Thyroid gland (tissue), 4 donors: ENCODE measurements around the gene POLE2. TPM values are rescaled to one million over a fixed set of nuclear protein-coding genes. Genes with fewer than 3 reads are reported as not detected.
"Not testable (repeated sequence)": the region's sequence is repeated elsewhere in the genome, so short reads cannot be mapped to it uniquely, and the experiment has no call there.

Source experiments
- DNase-seq, 2 donors: peaks; one replicate each; pipeline ENCODE4 v3.0.0-alpha.2; 2019
- H3K27ac ChIP-seq, 3 donors: fragments of 200-600 bp; sonication (generic); 1 replicate in 2 of 3; 2 replicates in 1 of 3; pipeline ENCODE4 v1.5.1; 2016 to 2019; ENCODE audit warnings: mild to moderate bottlenecking in 1 of 3, moderate library complexity in 1 of 3
- H3K27me3 ChIP-seq: fragments of 200-600 bp; sonication (generic); one replicate; pipeline ENCODE4 v1.5.1; 2019
- H3K36me3 ChIP-seq, 2 donors: fragments of 200-600 bp; sonication (generic); one replicate each; pipeline ENCODE4 v1.5.1; 2016 to 2019
- H3K4me1 ChIP-seq, 2 donors: fragments of 200-600 bp; sonication (generic); one replicate each; pipeline ENCODE4 v1.5.1; 2017 to 2019
- H3K4me3 ChIP-seq, 3 donors: fragments of 200-600 bp; sonication (generic); replicated peaks in 1 of 3; 1 replicate in 2 of 3; 2 replicates in 1 of 3; pipeline ENCODE4 v1.5.1; 2016; ENCODE audit warnings: mild to moderate bottlenecking in 1 of 3
- H3K9me3 ChIP-seq: fragments of 200-600 bp; sonication (generic); one replicate; pipeline ENCODE4 v1.5.1; 2017
- POLR2A ChIP-seq, 2 donors: fragments of 450-650 bp; IDR thresholded peaks; one replicate each; pipeline ENCODE4 v1.6.1; 2017; ENCODE audit warnings: antibody characterized with exemption in 2 of 2, mild to moderate bottlenecking in 2 of 2, moderate library complexity in 1 of 2
- WGBS, 2 donors: methylation state at CpG; one replicate each; pipeline ENCODE4 v1.1.5; 2017; 5-methylcytosine and 5-hydroxymethylcytosine counted together
- intact Hi-C: fragments of 100-400 bp; cut with DNase I; formaldehyde crosslinking; loops from one replicate; pipeline ENCODE4 v1.15.1; 2023
- total RNA-seq, 4 donors: library from RNA; depleted of rRNA; stranded (reverse); fragments of >200 nt; gene quantifications; one replicate each; pipeline ENCODE4 v1.2.3, GENCODE V29; 2016
- TF ChIP-seq, protein P1 (sequence below), 6 experiments: fragments of 200-600 bp in 3 of 6; fragments of 450-650 bp in 3 of 6; sonication (generic) in 3 of 6; IDR thresholded peaks; one replicate each; pipeline ENCODE4 v1.5.1; 2016 to 2019; ENCODE audit warnings: antibody characterized with exemption in 6 of 6, mild to moderate bottlenecking in 2 of 6, inconsistent platforms in 1 of 6, moderate library complexity in 1 of 6

Gene POLE2
- total RNA-seq, 4 donors from 2014 or later, result 0.33 to 3.1 (median 2.2) TPM

DNA sequence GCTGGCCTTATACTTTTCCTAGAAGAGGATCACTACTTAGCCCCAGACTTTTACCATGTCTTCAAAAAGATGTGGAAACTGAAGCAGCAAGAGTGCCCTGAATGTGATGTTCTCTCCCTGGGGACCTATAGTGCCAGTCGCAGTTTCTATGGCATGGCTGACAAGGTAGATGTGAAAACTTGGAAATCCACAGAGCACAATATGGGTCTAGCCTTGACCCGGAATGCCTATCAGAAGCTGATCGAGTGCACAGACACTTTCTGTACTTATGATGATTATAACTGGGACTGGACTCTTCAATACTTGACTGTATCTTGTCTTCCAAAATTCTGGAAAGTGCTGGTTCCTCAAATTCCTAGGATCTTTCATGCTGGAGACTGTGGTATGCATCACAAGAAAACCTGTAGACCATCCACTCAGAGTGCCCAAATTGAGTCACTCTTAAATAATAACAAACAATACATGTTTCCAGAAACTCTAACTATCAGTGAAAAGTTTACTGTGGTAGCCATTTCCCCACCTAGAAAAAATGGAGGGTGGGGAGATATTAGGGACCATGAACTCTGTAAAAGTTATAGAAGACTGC, 65.9 kb downstream of the POLE2 start:
- 68 to 74% methylated on average over 3 of the region's 3 CpGs for WGBS, 2 donors
- Histone ChIP-seq H3K4me3 (peak overlapping the region in 1 of 3 donors; percentile 67), H3K9me3 (no peaks in the 10 kb centered on the region), H3K4me1 (peaks cover 28 to 35% of the 10 kb centered on the region in 2 donors), H3K27me3 (no peaks in the 10 kb centered on the region), H3K27ac (peak overlapping the region in 1 of 3 donors; percentile 18), H3K36me3 (peaks cover 6 to 16% of the 10 kb centered on the region in 2 donors)
- no peak for DNase-seq
- TF ChIP-seq, protein P1, sequence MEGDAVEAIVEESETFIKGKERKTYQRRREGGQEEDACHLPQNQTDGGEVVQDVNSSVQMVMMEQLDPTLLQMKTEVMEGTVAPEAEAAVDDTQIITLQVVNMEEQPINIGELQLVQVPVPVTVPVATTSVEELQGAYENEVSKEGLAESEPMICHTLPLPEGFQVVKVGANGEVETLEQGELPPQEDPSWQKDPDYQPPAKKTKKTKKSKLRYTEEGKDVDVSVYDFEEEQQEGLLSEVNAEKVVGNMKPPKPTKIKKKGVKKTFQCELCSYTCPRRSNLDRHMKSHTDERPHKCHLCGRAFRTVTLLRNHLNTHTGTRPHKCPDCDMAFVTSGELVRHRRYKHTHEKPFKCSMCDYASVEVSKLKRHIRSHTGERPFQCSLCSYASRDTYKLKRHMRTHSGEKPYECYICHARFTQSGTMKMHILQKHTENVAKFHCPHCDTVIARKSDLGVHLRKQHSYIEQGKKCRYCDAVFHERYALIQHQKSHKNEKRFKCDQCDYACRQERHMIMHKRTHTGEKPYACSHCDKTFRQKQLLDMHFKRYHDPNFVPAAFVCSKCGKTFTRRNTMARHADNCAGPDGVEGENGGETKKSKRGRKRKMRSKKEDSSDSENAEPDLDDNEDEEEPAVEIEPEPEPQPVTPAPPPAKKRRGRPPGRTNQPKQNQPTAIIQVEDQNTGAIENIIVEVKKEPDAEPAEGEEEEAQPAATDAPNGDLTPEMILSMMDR (IDR thresholded peaks at IDR 0.05), result no peak
- TF ChIP-seq POLR2A (IDR thresholded peaks at IDR 0.05), result no peak
- intact Hi-C loops, result no loop called here

DNA sequence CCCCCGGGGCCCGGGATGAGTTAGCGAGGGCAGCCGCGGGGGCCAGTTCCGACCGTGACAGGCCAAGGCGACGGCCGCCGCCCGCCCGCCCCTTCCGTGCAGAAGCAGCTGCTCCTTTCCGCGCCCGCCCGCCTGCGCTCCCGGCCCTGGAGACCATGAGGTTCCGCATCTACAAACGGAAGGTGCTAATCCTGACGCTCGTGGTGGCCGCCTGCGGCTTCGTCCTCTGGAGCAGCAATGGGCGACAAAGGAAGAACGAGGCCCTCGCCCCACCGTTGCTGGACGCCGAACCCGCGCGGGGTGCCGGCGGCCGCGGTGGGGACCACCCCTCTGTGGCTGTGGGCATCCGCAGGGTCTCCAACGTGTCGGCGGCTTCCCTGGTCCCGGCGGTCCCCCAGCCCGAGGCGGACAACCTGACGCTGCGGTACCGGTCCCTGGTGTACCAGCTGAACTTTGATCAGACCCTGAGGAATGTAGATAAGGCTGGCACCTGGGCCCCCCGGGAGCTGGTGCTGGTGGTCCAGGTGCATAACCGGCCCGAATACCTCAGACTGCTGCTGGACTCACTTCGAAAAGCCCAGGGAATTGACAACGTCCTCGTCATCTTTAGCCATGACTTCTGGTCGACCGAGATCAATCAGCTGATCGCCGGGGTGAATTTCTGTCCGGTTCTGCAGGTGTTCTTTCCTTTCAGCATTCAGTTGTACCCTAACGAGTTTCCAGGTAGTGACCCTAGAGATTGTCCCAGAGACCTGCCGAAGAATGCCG, 66.7 kb downstream of the POLE2 start:
- intact Hi-C loops, result no loop called here
- Histone ChIP-seq H3K27ac (peak overlapping the region; percentile 68 to 86 (median 77)), H3K9me3 (no peaks in the 10 kb centered on the region), H3K36me3 (peaks cover 6 to 16% of the 10 kb centered on the region in 2 donors), H3K4me3 (peak overlapping the region; percentile 57 to 70 (median 67)), H3K27me3 (no peaks in the 10 kb centered on the region), H3K4me1 (peaks cover 28 to 35% of the 10 kb centered on the region in 2 donors)
- DNase-seq, result peak; percentile 66 to 67
- 5 to 12% methylated on average over 9 to 26 of the region's 65 CpGs for WGBS, 2 donors
- TF ChIP-seq, protein P1 (IDR thresholded peaks at IDR 0.05), result no peak
- TF ChIP-seq POLR2A (IDR thresholded peaks at IDR 0.05), result no peak

DNA sequence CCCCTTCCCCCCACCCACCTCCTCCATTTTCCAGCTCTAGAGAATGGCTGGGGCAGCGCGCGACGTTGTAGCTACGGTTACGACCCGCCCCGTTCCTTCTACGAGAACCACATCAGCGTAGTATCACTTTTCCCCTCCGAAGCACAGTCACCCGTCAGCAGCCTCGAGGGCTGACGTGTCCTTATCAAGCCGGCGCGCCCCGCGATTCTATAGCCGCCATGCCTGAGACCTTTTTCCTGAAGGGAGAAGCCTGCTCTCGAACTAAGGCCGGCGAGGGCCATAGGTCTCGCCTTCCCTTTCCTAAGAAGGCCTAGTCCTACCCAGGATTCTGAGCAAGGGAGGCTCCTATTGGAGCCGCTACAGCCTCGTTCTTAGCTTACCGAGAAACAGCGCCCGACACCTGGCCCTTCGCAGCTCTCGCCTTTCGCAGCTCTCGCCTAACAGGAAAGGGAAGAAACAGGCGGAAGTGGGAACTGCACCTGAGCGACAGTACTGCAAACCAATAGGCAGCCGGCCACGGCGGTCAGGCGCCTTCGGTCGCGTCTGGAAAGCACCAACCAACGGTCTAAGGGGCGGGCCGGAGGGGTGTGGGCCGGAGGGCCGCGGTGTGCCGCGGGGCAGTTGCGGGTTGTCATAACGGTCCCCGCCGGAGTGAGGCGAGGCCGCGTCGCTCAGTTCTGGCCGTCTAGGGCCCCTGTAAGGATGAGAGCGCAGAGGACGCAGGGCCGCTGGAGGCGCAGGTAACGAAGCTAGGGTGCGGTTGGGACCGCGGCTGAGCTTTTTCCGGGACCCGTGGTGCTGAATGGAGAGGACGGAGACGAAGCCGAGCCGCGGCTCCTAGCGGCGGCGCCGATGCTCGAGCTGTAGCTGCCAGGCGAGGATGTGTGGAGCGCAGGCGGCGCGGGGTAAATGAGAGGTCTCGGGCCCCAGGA, 67.6 kb downstream of the POLE2 start, which contains the start of the genes MGAT2 and RPL36AL:
Gene MGAT2, plus strand, starts transcription at position 618 of the 932 bp plus-strand sequence. CDS start 470 bp downstream, outside the sequence.
Gene RPL36AL, minus strand, starts transcription at position 445 of the 932 bp plus-strand sequence. CDS start 1,522 bp downstream, outside the sequence.
- Histone ChIP-seq H3K4me3 (peak within 1 kb of the TSS; percentile 67 to 87 (median 70)), H3K9me3 (no peaks in the 10 kb centered on the region), H3K4me1 (peaks cover 28 to 35% of the 10 kb centered on the region in 2 donors), H3K27ac (peak within 1 kb of the TSS; percentile 68 to 86 (median 77)), H3K27me3 (no peaks in the 10 kb centered on the region), H3K36me3 (peaks cover 6 to 16% of the 10 kb centered on the region in 2 donors)
- 0 to 1% methylated on average over 39 to 40 of the region's 85 CpGs for WGBS, 2 donors
- intact Hi-C loops, result no loop called here
- peak; percentile 98 for DNase-seq
- peak; percentile 35 to 96 for TF ChIP-seq POLR2A (IDR thresholded peaks at IDR 0.05)
- TF ChIP-seq, protein P1 (IDR thresholded peaks at IDR 0.05), result peak in 2 of 6 experiments; percentile 22 to 38

DNA sequence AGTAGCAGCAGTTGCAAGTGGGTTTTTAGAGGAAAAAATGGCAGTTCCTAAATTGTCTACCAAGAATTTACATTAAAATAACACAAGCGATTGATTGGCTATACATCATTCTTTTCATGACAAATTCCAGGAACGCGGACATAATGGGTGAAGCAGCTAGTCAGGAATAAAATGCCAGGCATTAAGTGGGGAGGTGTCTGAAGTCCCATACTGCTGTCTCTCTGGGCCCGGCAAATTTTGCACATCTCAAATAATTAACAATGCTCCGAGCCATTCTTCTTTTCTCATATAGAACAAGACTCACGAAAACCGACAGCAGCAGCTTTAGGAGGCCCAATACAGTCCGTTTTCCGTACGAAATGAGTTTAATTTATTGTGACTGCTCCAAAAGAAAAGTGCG, 68.3 kb downstream of the POLE2 start:
- Histone ChIP-seq H3K9me3 (no peaks in the 10 kb centered on the region), H3K36me3 (peaks cover 6 to 16% of the 10 kb centered on the region in 2 donors), H3K27ac (peak overlapping the region in 2 of 3 donors; percentile 77 to 86), H3K4me1 (peaks cover 28 to 35% of the 10 kb centered on the region in 2 donors), H3K4me3 (peak overlapping the region; percentile 49 to 87 (median 67)), H3K27me3 (no peaks in the 10 kb centered on the region)
- WGBS, 2 donors, result 1% methylated on average over 11 of the region's 11 CpGs
- DNase-seq, result no peak
- TF ChIP-seq, protein P1 (IDR thresholded peaks at IDR 0.05), result no peak
- no peak for TF ChIP-seq POLR2A (IDR thresholded peaks at IDR 0.05)
- intact Hi-C loops, result no loop called here

DNA sequence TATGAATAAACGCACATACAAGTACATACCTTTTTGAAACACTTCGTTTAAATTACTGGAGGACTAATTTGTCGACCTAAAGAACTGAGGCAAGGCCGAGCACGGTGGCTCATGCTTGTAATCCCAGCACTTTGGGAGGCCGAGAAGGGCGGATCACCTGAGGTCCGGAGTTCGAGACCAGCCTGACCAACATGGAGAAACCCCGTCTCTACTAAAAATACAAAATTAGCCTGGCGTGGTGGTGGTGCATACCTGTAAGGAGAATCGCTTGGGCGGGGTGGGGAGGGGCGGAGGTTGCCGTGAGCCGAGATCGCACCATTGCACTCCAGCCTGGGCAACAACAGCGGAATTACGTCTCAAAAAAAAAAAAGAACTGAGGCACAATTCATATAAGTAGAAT, 68.7 kb downstream of the POLE2 start:
- Histone ChIP-seq H3K36me3 (peaks cover 6 to 16% of the 10 kb centered on the region in 2 donors), H3K4me1 (peaks cover 28 to 33% of the 10 kb centered on the region in 2 donors), H3K4me3 (peak overlapping the region in 1 of 3 donors; percentile 67)
- WGBS, 2 donors, result 64 to 65% methylated on average over 18 to 19 of the region's 19 CpGs
- H3K27me3 ChIP-seq, intact Hi-C loops, H3K9me3 ChIP-seq, DNase-seq, H3K27ac ChIP-seq: not testable (repeated sequence)
